H1 (cell line): ENCODE data around the gene CACNA1A. TPM values are rescaled to one million over a fixed set of nuclear protein-coding genes. Genes with fewer than 3 reads are reported as not detected.

ENCODE experiments used
- CTCF ChIA-PET: fragments of 300-600 bp; sonication (Branson Sonifier 250); formaldehyde crosslinking; loops from one replicate; lab custom pipeline; 2021; ENCODE audit not compliant: partially characterized antibody; lab: Charles Lee
- POLR2A ChIA-PET: fragments of 300-600 bp; sonication (Branson Sonifier 250); formaldehyde crosslinking; loops from one replicate; lab custom pipeline; 2021; ENCODE audit warnings: inconsistent platforms; ENCODE audit not compliant: partially characterized antibody; lab: Charles Lee
- DNase-seq, 2 experiments: peaks; one replicate each; pipeline versions ENCODE4 v3.0.0 to v3.0.0-alpha.2; 2010 to 2022; ENCODE audit warnings: low spot score in 2 of 2, low read depth in 1 of 2, mixed read lengths in 1 of 2
- FAIRE-seq: peaks from 2 replicates; lab custom pipeline; 2011; peaks lifted over from hg19 to GRCh38; lab: Jason Lieb, UNC
- H2AFZ ChIP-seq: 2 replicates; pipeline ENCODE4 v1.8.1; 2012; ENCODE audit warnings: low read length, inconsistent platforms
- H2AK5ac ChIP-seq: 2 replicates; pipeline ENCODE4 v1.6.1; 2013; ENCODE audit warnings: low read depth, low read length
- H2BK120ac ChIP-seq: replicated peaks from 2 replicates; pipeline ENCODE3; 2013; ENCODE audit warnings: low read depth, low read length, inconsistent platforms
- H2BK12ac ChIP-seq: 2 replicates; pipeline ENCODE4 v1.6.1; 2013; ENCODE audit warnings: low read depth, low read length
- H2BK15ac ChIP-seq: 2 replicates; pipeline ENCODE4 v1.6.1; 2013; ENCODE audit warnings: low read length
- H2BK20ac ChIP-seq: 2 replicates; pipeline ENCODE4 v1.6.1; 2013; ENCODE audit warnings: low read length
- H2BK5ac ChIP-seq: 2 replicates; pipeline ENCODE4 v1.6.1; 2013; ENCODE audit warnings: low read depth, low read length
- H3K14ac ChIP-seq: 2 replicates; pipeline ENCODE4 v1.6.1; 2013; ENCODE audit warnings: inconsistent platforms; ENCODE audit not compliant: insufficient read length
- H3K18ac ChIP-seq: 2 replicates; pipeline ENCODE4 v1.6.1; 2013; ENCODE audit warnings: low read length; ENCODE audit errors: extremely low read depth
- H3K23ac ChIP-seq: 2 replicates; pipeline ENCODE4 v1.6.1; 2013; ENCODE audit warnings: inconsistent platforms; ENCODE audit not compliant: insufficient read length
- H3K23me2 ChIP-seq: 2 replicates; pipeline ENCODE4 v1.6.1; 2013; ENCODE audit warnings: low read depth, low read length
- H3K27ac ChIP-seq: 2 replicates; pipeline ENCODE4 v1.6.1; 2011; ENCODE audit warnings: low read depth, low read length, inconsistent platforms
- H3K27me3 ChIP-seq, 4 experiments: replicated peaks in 1 of 4; 1 replicate in 1 of 4; 2 replicates in 3 of 4; pipeline versions ENCODE4 v1.6.1 to v1.8.1; 2011 to 2013; ENCODE audit warnings: low read length in 3 of 4, mild to moderate bottlenecking in 3 of 4, inconsistent platforms in 2 of 4, mixed read lengths in 2 of 4, moderate library complexity in 1 of 4; ENCODE audit not compliant: control insufficient read depth in 3 of 4, insufficient read depth in 3 of 4; ENCODE audit errors: extremely low read depth in 1 of 4
- H3K36me3 ChIP-seq, 4 experiments: 2 replicates each; pipeline versions ENCODE4 v1.6.1 to v1.8.1; 2011 to 2013; ENCODE audit warnings: mild to moderate bottlenecking in 4 of 4, low read length in 3 of 4, moderate library complexity in 2 of 4, control low read depth in 1 of 4, inconsistent platforms in 1 of 4; ENCODE audit not compliant: insufficient read depth in 4 of 4, control insufficient read depth in 2 of 4
- H3K4ac ChIP-seq: replicated peaks from 2 replicates; pipeline ENCODE3; 2013; ENCODE audit warnings: low read length, low read depth, mixed read lengths, inconsistent platforms; ENCODE audit not compliant: insufficient read length
- H3K4me1 ChIP-seq, 4 experiments: replicated peaks in 1 of 4; 1 replicate in 1 of 4; 2 replicates in 3 of 4; pipeline versions ENCODE4 v1.6.1 to v1.8.1; 2011 to 2013; ENCODE audit warnings: low read length in 3 of 4, inconsistent platforms in 2 of 4, mixed read lengths in 1 of 4; ENCODE audit not compliant: insufficient read depth in 4 of 4, control insufficient read depth in 3 of 4
- H3K4me2 ChIP-seq, 2 experiments: 2 replicates each; pipeline versions ENCODE4 v1.6.1 to v1.8.1; 2011 to 2013; ENCODE audit warnings: low read depth in 2 of 2, low read length in 2 of 2, control low read depth in 1 of 2, inconsistent platforms in 1 of 2, mild to moderate bottlenecking in 1 of 2; ENCODE audit not compliant: insufficient read depth in 1 of 2
- H3K4me3 ChIP-seq, 4 experiments: fragments of 200-600, 300-600 bp in 1 of 4; sonication (generic), shearing (Covaris generic), sonication (Bioruptor Twin) in 1 of 4; 2 replicates each; pipeline versions ENCODE4 v1.5.1 to v1.8.1; 2011 to 2016; ENCODE audit warnings: low read length in 4 of 4, low read depth in 3 of 4, control low read depth in 2 of 4, inconsistent platforms in 2 of 4, mild to moderate bottlenecking in 2 of 4, mixed read lengths in 1 of 4, moderate library complexity in 1 of 4; ENCODE audit not compliant: insufficient read depth in 2 of 4; ENCODE audit errors: extremely low read depth in 1 of 4
- H3K56ac ChIP-seq: replicated peaks from 2 replicates; pipeline ENCODE3; 2013; ENCODE audit warnings: low read depth, mild to moderate bottlenecking, mixed read lengths, low read length, inconsistent platforms; ENCODE audit not compliant: insufficient read length
- H3K79me1 ChIP-seq: 2 replicates; pipeline ENCODE4 v1.6.1; 2013; ENCODE audit warnings: low read depth, low read length, control low read depth
- H3K79me2 ChIP-seq, 2 experiments: 2 replicates each; pipeline versions ENCODE4 v1.6.1 to v1.8.1; 2012 to 2013; ENCODE audit warnings: low read length in 2 of 2, mild to moderate bottlenecking in 2 of 2, inconsistent platforms in 1 of 2; ENCODE audit not compliant: insufficient read depth in 2 of 2, control insufficient read depth in 1 of 2
- H3K9ac ChIP-seq, 4 experiments: replicated peaks in 1 of 4; 1 replicate in 1 of 4; 2 replicates in 3 of 4; pipeline versions ENCODE4 v1.6.1 to v1.8.1; 2011 to 2013; ENCODE audit warnings: low read depth in 3 of 4, low read length in 3 of 4, control low read depth in 2 of 4, mild to moderate bottlenecking in 2 of 4, moderate library complexity in 2 of 4, inconsistent platforms in 1 of 4; ENCODE audit errors: extremely low read depth in 1 of 4
- H3K9me3 ChIP-seq, 2 experiments: 2 replicates each; pipeline versions ENCODE4 v1.6.1 to v1.8.1; 2012 to 2013; ENCODE audit warnings: mild to moderate bottlenecking in 2 of 2, moderate library complexity in 2 of 2, control low read depth in 1 of 2, inconsistent platforms in 1 of 2, low read depth in 1 of 2, low read length in 1 of 2, mixed read lengths in 1 of 2; ENCODE audit not compliant: insufficient read depth in 2 of 2
- H4K20me1 ChIP-seq, 2 experiments: replicated peaks in 1 of 2; 2 replicates each; pipeline versions ENCODE3 to v1.8.1; 2011 to 2013; ENCODE audit warnings: inconsistent platforms in 2 of 2, low read length in 2 of 2, mild to moderate bottlenecking in 1 of 2; ENCODE audit not compliant: insufficient read depth in 2 of 2, control insufficient read depth in 1 of 2
- H4K5ac ChIP-seq: 2 replicates; pipeline ENCODE4 v1.6.1; 2013; ENCODE audit warnings: low read length, low read depth, mixed read lengths, inconsistent platforms; ENCODE audit not compliant: insufficient read length
- H4K8ac ChIP-seq: 2 replicates; pipeline ENCODE4 v1.8.0; 2013; ENCODE audit warnings: mild to moderate bottlenecking, moderate library complexity, low read length, inconsistent platforms; ENCODE audit not compliant: insufficient read depth; ENCODE audit errors: extremely low read depth
- H4K91ac ChIP-seq: replicated peaks from 2 replicates; pipeline ENCODE3; 2013; ENCODE audit warnings: low read length, mixed read lengths, inconsistent platforms; ENCODE audit not compliant: insufficient read length
- GTF2F1 ChIP-seq: IDR thresholded peaks from 2 replicates; pipeline ENCODE4 v1.6.1; 2012; ENCODE audit warnings: low read depth, low read length, improper control_type of control experiment, borderline replicate concordance
- YY1 ChIP-seq: IDR thresholded peaks from 2 replicates; pipeline ENCODE4 v1.6.1; 2011; ENCODE audit warnings: low read depth, mild to moderate bottlenecking, low read length
- WGBS, 2 experiments: shearing (Covaris generic) in 1 of 2; methylation state at CpG; one replicate each; pipeline versions ENCODE4 v1.1.6 to v1.1.7; 2013 to 2015; ENCODE audit warnings: low lambda C conversion rate in 2 of 2, mixed read lengths in 2 of 2, inconsistent platforms in 1 of 2, low coverage in 1 of 2, missing lambda C conversion rate in 1 of 2; ENCODE audit not compliant: insufficient replicate concordance in 2 of 2, insufficient coverage in 1 of 2, insufficient read length in 1 of 2; ENCODE audit errors: extremely low coverage in 1 of 2, missing lambda C conversion rate in 1 of 2; 5-methylcytosine and 5-hydroxymethylcytosine counted together
- polyA plus RNA-seq, 7 experiments: library from polyadenylated mRNA; depleted of rRNA in 3 of 7; stranded (reverse) in 5 of 7; unstranded in 2 of 7; fragments of >200 nt in 5 of 7; fragments of 200-250 nt in 2 of 7; gene quantifications; 1 replicate in 5 of 7; 2 replicates in 1 of 7; 4 replicates in 1 of 7; pipeline versions ENCODE4 v1.2.1 to v1.2.3, GENCODE V29; 2011 to 2013; ENCODE audit warnings: missing spikeins in 2 of 7, mixed read lengths in 2 of 7
- total RNA-seq: library from RNA; stranded (reverse); fragmentation: NEBNext Ultra II Directional; extraction: Animal tissue kit (Norgen Biotek cat#: 25700); gene quantifications from 2 replicates; pipeline ENCODE4 v1.2.1, GENCODE V29; 2021

Gene CACNA1A
- total and polyA plus RNA-seq, 2 of the 8 experiments (the other 6 are each of a cell fraction or from before 2014, with no cell fraction given), result 10.7 to 25.3 TPM

- Histone ChIP-seq H3K9ac (no peak overlapping the region), H4K20me1 (peaks cover 0 to 6% of the 10 kb centered on the region in 2 experiments), H4K91ac (no peak overlapping the region), H3K23ac (no peak overlapping the region), H3K36me3 (no peaks in the 10 kb centered on the region), H2BK5ac (no peak overlapping the region), H3K79me1 (no peaks in the 10 kb centered on the region), H3K4me1 (peaks cover 11 to 30% (median 15%) of the 10 kb centered on the region in 4 experiments), H2BK15ac (peak overlapping the region; percentile 93; the same call in 1 of the 2 replicates), H4K8ac (no peak overlapping the region), H3K56ac (no peak overlapping the region), H3K27ac (no peak overlapping the region), H3K4me3 (no peak overlapping the region), H3K23me2 (peaks cover 2% of the 10 kb centered on the region; the same call in 1 of the 2 replicates), H4K5ac (no peak overlapping the region), H3K18ac (peak overlapping the region; percentile 4; the same call in 1 of the 2 replicates), H3K14ac (no peak overlapping the region), H2BK20ac (no peak overlapping the region), H3K27me3 (no peaks in the 10 kb centered on the region), H3K4ac (no peak overlapping the region), H3K4me2 (peak overlapping the region in 1 of 2 experiments; percentile 54; a peak in 3 of 4 replicates), H2BK12ac (no peak overlapping the region), H2BK120ac (no peak overlapping the region), H3K79me2 (no peaks in the 10 kb centered on the region; a peak in 1 of 4 replicates), H2AK5ac (no peak overlapping the region), H3K9me3 (no peaks in the 10 kb centered on the region), H2AFZ (no peak overlapping the region)
- TF ChIP-seq YY1 (peak; percentile 11; the same call in 1 of the 2 replicates), GTF2F1 (no peak)
- 47% methylated on average over 12 of the region's 12 CpGs; no CpG with 5 or more reads in 1 of the 2 experiments for WGBS, 2 experiments
- POLR2A ChIA-PET, result interaction anchor here (1.0 kb wide), 1 partner anchor 28 kb away, joined by 3 read pairs; no protein-coding TSS in a partner anchor
- CTCF ChIA-PET, result interaction anchor here (0.6 to 1.0 kb wide), 2 partner anchors 70 to 1544 kb away, joined by 3 read pairs; no protein-coding TSS in a partner anchor
- DNase-seq (peak in 1 of 2 experiments; percentile 59), FAIRE-seq (no peak)
These were observed 44.7 kb downstream of the CACNA1A start for GRCh38 chr19:13461536-13461935.
